LHCN-M2 (cell line): ENCODE data around the gene HCN4. TPM values are rescaled to one million over a fixed set of nuclear protein-coding genes. Genes with fewer than 3 reads are reported as not detected.

ENCODE experiments used
- DNase-seq: peaks from one replicate; pipeline ENCODE4 v3.0.0-alpha.2; 2012; ENCODE audit warnings: low read depth
- polyA plus RNA-seq: library from polyadenylated mRNA; unstranded; fragments of >200 nt; gene quantifications from one replicate; pipeline ENCODE4 v1.2.1, GENCODE V29; 2012; ENCODE audit warnings: missing spikeins
- total RNA-seq: library from RNA; depleted of rRNA; stranded (reverse); fragments of >200 nt; gene quantifications from 2 replicates; pipeline ENCODE4 v1.2.3, GENCODE V29; 2014; rRNA removed

Gene HCN4
- total RNA-seq, result not detected in 2 replicates
- polyA plus RNA-seq, result not detected

DNA sequence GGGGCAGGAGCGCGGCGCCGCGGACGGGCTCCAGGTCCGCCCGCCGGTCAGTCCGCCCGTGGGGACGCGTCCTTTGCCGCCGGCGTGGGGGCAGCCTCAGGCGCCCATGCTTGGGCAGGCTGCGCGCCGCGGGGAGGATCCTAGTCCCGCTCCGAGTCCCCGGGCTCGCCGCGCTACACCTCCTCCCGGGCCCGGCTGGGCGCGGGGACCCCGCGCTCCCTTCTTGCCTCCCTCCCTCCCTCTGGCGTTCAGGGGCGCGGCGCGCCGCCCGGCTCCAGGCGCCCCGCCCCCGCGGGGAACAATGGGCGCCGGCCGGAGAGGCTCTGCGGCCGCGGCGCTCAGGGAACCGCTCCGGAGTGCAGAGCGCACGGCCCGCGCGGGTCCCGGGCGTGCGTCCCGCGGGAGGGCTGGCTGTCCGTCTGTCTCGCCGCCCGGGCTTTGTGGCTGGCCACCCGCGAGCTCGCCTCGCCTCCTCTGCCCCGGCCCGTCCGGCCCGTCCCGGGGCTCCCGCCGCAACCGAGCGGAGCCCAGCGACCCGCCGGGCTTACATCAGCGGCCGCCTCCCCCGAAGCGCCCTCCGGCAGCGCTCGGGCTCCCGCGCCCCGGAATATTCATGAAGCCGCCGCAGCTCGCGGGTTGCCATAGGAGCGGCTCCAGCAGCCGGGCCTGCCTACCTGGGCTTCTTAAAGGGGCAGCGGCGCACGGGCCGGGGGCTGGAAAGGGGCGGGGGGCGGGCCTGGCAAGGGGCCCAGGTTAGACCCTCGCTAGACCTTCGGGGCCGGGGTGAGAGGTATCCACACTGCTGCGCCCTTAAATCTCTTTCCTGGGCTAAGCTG is at the start of gene HCN4:
TSS of gene HCN4 (minus strand) at position 658 of the 836 bp plus-strand sequence. CDS start 688 bp downstream, outside the sequence.
- no peak for DNase-seq

- no peak for DNase-seq
Observed at GRCh38 chr15:73414876-73415275, 46.1 kb upstream of the HCN4 start.

GRCh38 chr15:73403171-73403570 is 34.4 kb upstream of the HCN4 start:
- peak; percentile 20 for DNase-seq

GRCh38 chr15:73400222-73400621 is 31.5 kb upstream of the HCN4 start:
- peak; percentile 40 for DNase-seq

GRCh38 chr15:73398861-73399260 is 30.1 kb upstream of the HCN4 start:
- no peak for DNase-seq

DNA sequence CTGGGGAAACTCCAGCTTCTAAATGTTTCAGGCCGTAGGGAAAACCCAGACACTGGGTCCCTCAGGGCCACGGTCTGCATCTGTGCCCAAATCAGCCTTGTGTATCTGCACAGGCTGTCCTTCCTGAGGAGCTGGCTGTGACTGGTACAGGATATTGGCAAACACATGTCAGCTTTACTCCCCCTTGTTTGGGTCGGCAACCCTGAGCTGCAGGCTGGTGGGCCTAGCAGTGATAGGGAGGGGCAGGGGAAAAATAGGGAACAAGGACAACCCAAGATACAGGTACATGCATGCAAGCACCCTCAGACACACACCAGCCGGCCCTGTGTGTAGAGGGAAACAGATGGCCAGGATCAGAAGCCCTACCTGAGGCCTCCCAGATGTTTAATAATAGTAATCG is 28.7 kb upstream of the HCN4 start:
- no peak for DNase-seq

- no peak for DNase-seq
Observed at GRCh38 chr15:73395671-73396070, 26.9 kb upstream of the HCN4 start.

DNA sequence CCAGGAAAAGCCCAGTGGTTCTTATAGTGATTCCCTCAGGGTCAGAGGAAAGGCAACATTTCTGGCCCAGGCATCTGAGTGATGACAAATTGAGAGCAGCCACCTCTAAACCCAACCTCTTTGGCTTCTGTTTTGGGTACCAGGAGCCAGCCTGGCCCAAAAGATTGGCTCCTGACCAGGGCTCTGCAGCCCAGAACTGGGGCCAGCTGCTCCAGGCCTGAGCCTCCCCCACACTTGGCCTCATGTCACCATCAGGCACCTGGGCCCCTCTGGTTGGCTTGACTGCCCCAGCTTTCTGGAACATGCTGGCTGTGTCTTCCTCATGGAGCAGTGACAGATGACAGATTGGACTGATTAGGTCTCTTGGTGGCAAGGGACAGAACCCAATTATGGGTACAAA is 26.0 kb upstream of the HCN4 start:
- DNase-seq, result no peak

- DNase-seq, result no peak
Observed at GRCh38 chr15:73393336-73393735, 24.6 kb upstream of the HCN4 start.

DNA sequence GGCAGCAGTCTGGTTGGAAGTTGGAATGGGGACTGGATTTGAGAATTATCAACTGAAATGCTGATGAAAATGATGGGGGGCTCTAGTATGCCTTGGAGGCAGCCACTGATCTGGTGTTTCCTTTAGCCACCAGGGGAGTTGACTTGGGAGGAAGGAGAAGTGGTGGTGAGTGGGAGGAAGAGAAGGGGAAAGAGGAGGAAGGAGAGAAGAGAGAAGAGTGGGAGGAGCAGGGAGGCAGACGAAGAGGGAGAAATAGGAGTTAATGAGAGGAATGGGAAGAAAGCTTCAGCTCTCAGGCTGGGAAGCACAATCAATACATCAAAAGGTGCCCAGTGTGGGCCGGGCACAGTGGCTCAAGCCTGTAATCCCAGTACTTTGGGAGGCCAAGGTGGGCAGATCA is 23.3 kb upstream of the HCN4 start:
- DNase-seq, result no peak

DNA sequence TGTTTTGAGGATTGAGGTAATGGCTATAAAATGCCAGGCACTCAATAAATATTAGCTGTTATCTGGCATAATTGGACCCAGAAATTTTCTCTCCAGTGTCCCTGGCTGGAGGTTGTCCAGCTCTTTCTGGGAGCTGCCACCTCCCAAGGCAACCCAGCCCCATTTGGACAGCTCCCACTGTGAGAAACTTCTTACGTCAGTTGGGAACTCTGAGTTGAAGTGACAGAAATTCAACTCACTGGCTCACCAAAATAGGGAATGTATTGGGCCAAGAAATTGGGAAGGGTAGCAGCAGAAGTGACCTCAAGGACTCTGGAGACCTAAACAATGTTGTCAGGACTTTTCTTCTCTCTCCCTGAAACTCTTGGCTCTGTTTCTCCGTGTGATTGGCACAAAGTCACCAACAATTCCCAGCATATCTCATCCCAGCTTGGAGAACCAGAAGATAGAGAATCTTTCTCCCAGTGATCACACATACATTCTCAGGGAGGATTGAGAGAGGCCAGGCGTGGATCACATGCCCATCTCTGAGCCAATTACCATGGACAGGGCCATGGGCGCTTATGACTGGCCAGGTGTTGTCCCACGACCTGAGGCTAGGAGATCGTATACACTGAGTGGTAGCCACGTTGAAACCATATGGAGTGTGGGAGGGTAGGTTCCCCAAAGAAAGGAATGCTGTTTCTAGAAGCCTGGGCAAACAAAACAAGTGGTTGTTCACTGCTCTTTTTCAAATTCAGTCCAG is 22.5 kb upstream of the HCN4 start:
- no peak for DNase-seq

DNA sequence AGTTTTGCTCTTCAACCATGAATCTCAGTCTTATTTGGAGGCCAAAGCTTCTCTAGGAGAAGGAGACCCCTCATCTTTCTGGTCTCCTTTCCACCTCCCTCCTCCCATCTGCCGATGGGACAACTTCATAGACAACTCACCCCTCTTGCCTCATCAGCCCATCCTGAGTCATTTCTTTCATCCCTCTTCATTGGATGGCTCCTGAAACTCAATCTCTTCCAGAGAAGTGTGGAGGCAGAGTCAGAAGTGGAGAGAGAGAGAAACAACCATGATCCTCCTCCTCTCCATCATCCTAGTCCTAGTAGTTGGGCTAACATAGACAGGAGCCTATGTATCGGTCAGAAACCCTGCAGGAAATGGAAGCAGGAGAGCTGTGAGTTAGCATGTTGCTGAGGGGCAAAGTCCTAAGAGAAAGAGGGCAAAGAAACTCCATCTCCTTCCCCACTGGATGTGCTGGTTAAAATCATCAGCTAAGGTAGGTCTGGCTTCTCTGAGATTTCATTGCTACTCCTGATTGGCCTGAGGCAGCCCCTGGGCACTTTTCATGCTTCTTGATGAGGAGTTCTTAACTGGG is 21.3 kb upstream of the HCN4 start:
- no peak for DNase-seq

DNA sequence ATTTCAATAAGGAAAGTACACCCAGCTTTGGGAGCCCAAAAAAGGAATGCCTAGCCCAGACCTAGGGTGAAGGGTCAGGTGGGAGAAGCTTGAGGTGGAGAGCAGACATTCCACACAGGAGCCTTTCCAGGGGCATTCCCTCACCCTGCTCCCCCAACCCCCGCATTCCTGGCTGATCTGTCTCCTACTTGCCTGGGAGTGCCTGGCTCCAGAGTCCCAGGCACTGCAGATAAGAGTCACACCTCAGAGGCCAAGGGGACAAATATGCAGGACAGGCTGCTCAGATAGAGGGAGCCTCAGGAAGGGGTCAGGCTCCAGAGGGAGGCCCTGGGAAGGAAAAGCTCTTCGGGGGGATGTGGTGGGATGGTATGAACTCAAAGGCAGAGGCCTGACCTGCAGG is 20.8 kb upstream of the HCN4 start:
- no peak for DNase-seq

DNA sequence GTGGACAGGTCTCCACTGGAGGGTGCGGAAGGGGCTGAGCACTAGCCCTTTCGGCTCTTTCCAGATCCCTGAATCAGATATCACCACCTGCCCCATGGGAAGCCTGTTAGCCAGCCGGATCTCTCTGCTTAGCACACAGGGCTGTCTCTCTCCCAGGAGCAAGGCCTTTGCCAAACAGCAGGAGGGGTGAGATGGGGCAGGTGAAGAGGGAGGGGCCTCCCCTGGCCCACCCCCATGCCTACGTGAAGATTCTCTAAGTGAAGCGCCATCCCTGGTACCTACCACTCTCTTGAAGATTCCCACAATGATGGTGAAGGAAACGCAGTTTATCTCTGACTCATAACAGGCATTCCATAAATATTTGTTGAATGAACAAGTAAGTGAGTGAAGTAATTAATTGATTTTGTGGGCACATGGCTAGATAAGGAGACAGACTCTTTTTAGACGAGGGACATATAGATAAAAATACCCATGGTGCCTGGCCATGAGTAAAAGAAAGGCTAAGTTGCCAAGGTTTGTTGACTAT is 19.6 kb upstream of the HCN4 start:
- peak; percentile 22 for DNase-seq

DNA sequence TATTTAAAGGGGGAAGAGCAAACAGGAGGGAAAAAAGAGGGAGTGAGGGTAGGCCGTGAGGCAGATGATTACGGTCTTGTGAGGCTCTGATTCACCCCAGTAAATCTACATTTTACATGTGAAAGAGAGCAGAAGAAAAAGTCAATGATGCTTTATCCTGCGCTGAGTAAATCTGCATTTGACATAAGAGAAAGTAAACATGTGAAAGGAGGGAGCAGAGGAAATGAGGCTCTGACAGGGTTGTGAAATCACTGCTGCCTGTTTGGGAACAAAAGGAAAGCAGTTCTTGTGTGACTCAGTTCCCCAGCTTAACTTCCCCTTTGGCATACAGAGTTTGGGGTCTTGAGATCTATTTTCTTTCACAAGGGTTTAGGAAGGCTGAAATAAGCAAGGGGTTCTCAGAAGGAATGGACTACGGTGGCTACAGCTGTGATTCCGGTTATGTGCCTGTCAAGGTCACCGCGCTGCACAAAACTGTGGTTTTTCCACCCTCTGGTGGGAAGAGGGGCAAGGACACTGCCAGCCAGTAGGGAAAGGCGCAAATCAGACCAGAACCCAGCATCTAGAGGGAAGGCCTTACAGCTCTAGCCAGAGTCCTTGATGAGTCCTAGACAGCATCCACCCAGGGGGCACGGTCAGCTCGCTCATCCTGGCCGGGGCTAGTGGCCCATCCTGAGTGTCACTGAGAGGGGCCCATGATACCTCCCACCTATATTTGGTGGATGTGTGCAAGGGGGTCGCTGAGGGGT is 18.9 kb upstream of the HCN4 start:
- no peak for DNase-seq

- DNase-seq, result no peak
Observed at GRCh38 chr15:73386886-73387506, 18.2 kb upstream of the HCN4 start.

- DNase-seq, result no peak
Observed at GRCh38 chr15:73386238-73386637, 17.5 kb upstream of the HCN4 start.

GRCh38 chr15:73385205-73385604 is 16.4 kb upstream of the HCN4 start:
- DNase-seq, result no peak

GRCh38 chr15:73383310-73384189 is 14.8 kb upstream of the HCN4 start:
- DNase-seq, result no peak

- no peak for DNase-seq
Observed at GRCh38 chr15:73382115-73382514, 13.4 kb upstream of the HCN4 start.
